Measurements from ENCODE around the gene CAB39L. TPM values are rescaled to one million over a fixed set of nuclear protein-coding genes. Genes with fewer than 3 reads are reported as not detected.
"Not testable (repeated sequence)": the region's sequence is repeated elsewhere in the genome, so short reads cannot be mapped to it uniquely, and the experiment has no call there.

The CAB39L gene
- total RNA-seq, 1 donor from 2014 or later, result 7.7 TPM

DNA sequence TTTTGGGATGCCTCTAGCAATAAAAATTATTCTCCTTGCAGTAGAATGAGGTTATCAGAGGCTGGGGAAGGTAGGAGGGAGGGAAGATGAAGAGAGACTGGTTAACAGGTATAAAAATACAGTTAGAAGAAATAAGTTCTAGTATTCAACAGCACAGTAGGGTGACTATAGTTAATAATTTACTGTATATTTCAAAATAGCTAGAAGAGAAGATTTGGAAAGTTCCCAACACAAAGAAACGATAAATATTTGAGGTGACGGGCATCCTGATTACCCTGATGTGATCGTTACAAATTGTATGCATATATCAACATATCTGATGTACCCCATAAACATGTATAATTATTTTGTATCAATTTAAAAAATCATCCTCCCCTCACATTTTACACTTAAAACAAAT is 102.3 kb downstream of the CAB39L start:
- Mint-ChIP-seq H3K27me3 (ENCODE audit: unreplicated experiment) (peaks cover 7% of the 10 kb centered on the region), H3K27ac (ENCODE audit: unreplicated experiment) (no peak overlapping the region), H3K4me1 (ENCODE audit: low read depth, unreplicated experiment) (peaks cover under 1% of the 10 kb centered on the region), H3K9me3 (ENCODE audit: unreplicated experiment) (no peaks in the 10 kb centered on the region), H3K4me3 (ENCODE audit: unreplicated experiment) (no peak overlapping the region), H3K36me3 (ENCODE audit: unreplicated experiment) (no peaks in the 10 kb centered on the region)
- TF ChIP-seq, protein P1, sequence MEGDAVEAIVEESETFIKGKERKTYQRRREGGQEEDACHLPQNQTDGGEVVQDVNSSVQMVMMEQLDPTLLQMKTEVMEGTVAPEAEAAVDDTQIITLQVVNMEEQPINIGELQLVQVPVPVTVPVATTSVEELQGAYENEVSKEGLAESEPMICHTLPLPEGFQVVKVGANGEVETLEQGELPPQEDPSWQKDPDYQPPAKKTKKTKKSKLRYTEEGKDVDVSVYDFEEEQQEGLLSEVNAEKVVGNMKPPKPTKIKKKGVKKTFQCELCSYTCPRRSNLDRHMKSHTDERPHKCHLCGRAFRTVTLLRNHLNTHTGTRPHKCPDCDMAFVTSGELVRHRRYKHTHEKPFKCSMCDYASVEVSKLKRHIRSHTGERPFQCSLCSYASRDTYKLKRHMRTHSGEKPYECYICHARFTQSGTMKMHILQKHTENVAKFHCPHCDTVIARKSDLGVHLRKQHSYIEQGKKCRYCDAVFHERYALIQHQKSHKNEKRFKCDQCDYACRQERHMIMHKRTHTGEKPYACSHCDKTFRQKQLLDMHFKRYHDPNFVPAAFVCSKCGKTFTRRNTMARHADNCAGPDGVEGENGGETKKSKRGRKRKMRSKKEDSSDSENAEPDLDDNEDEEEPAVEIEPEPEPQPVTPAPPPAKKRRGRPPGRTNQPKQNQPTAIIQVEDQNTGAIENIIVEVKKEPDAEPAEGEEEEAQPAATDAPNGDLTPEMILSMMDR (IDR thresholded peaks at IDR 0.05; ENCODE audit: partially characterized antibody, unreplicated experiment), result no peak
- no peak for DNase-seq

DNA sequence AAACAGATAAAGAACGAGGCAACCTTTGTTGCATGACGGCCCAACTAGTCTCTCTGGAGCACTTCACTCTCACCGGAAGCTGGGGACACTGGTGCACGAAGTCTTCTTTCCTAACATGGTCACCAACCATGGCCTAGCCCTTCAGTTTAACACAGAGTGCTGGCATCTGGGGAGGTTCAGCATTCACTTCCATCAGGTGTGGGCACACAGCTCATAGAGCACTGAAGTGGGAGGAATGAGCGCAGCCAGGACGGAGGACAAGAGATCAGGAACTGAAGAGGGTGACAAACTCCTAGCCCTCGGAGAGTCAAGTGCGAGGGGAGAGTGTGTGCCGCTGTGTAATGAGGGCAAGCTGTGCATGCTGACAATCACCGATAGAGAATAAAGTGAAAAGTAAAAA is 103.7 kb downstream of the CAB39L start:
- H3K4me3 Mint-ChIP-seq (ENCODE audit: unreplicated experiment), result no peak overlapping the region
- peaks cover 7% of the 10 kb centered on the region for H3K27me3 Mint-ChIP-seq (ENCODE audit: unreplicated experiment)
- no peak for DNase-seq
- no peaks in the 10 kb centered on the region for H3K9me3 Mint-ChIP-seq (ENCODE audit: unreplicated experiment)
- no peaks in the 10 kb centered on the region for H3K4me1 Mint-ChIP-seq (ENCODE audit: low read depth, unreplicated experiment)
- no peak overlapping the region for H3K27ac Mint-ChIP-seq (ENCODE audit: unreplicated experiment)
- TF ChIP-seq, protein P1 (IDR thresholded peaks at IDR 0.05; ENCODE audit: partially characterized antibody, unreplicated experiment), result no peak
- no peaks in the 10 kb centered on the region for H3K36me3 Mint-ChIP-seq (ENCODE audit: unreplicated experiment)

DNA sequence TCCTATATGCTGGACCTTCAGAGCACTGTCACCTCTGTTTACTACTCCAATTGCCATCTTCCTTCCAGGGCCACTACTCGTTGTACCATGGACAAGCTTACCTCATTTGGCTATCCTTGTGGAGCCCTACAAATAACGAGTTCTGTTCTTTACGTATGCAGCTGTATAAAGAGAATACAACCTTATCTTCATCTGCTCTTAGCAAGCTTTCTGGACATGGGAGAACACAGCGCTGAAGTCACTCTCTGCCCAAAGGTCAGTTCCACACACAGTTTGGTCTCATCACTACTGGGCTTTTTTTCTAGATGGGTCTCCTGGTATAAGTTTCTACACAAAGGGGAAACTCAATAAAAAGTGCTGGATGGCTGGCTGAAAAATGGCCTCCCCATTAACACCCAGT is 107.2 kb downstream of the CAB39L start:
- no peak for DNase-seq
- H3K4me1 Mint-ChIP-seq (ENCODE audit: low read depth, unreplicated experiment), result no peaks in the 10 kb centered on the region
- peaks cover 7% of the 10 kb centered on the region for H3K36me3 Mint-ChIP-seq (ENCODE audit: unreplicated experiment)
- no peaks in the 10 kb centered on the region for H3K9me3 Mint-ChIP-seq (ENCODE audit: unreplicated experiment)
- H3K27ac Mint-ChIP-seq (ENCODE audit: unreplicated experiment), result no peak overlapping the region
- H3K27me3 Mint-ChIP-seq (ENCODE audit: unreplicated experiment), result peaks cover 6% of the 10 kb centered on the region
- TF ChIP-seq, protein P1 (IDR thresholded peaks at IDR 0.05; ENCODE audit: partially characterized antibody, unreplicated experiment), result no peak
- H3K4me3 Mint-ChIP-seq (ENCODE audit: unreplicated experiment), result no peak overlapping the region

DNA sequence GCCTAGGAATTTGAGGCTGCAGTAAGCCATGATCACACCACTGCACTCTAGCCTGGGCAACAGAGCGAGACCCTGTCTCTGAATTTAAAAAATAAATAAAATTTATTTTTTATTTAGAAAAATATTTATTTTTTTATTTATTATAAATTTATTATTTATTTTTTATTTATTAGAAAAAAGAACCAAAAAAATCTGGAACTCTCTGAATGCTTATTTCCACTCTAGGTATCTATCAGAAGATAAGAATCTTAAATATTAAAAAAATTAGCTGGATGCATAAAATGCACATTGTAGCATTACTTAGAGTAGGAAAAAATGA is 113.4 kb downstream of the CAB39L start:
- H3K4me1 Mint-ChIP-seq (ENCODE audit: low read depth, unreplicated experiment), result no peaks in the 10 kb centered on the region
- DNase-seq, result no peak
- no peaks in the 10 kb centered on the region for H3K9me3 Mint-ChIP-seq (ENCODE audit: unreplicated experiment)
- no peak overlapping the region for H3K27ac Mint-ChIP-seq (ENCODE audit: unreplicated experiment)
- peaks cover 7% of the 10 kb centered on the region for H3K36me3 Mint-ChIP-seq (ENCODE audit: unreplicated experiment)
- H3K4me3 Mint-ChIP-seq (ENCODE audit: unreplicated experiment), result no peak overlapping the region
- TF ChIP-seq, protein P1 (IDR thresholded peaks at IDR 0.05; ENCODE audit: partially characterized antibody, unreplicated experiment), result no peak
- peaks cover 2% of the 10 kb centered on the region for H3K27me3 Mint-ChIP-seq (ENCODE audit: unreplicated experiment)

DNA sequence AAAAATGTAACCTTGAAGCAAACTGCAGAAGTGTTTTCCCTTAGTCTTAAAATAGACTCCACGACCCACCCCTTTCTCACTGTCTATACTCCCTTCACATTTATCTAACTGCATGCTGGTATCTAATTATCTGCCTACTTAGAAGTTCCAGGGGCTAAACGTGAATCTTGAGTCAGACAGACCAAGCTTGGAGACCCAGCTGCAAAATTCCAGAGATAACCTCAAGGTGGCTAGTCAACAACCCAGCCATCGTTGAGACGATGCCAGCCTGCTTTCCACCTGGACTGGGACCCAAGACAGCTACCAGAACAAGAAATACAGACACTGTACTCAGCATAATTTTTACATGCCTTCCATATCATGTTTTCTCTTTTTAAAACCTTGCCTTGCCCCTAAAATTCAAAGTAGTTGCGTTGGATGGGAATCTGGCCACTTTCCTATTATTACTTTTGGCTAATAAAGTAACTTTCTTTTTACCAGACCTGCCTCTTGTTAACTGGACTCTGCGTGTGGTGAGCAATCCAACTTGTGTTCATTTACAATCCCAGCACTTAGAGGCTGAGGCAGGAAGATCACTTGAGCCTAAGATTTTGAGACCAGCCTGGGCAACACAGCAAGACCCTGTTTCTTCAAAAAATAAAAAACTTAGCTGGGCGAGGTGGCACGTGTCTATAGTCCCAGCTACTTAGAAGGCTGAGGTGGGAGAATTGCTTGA is 113.9 kb downstream of the CAB39L start:
- peaks cover 2% of the 10 kb centered on the region for H3K27me3 Mint-ChIP-seq (ENCODE audit: unreplicated experiment)
- H3K27ac Mint-ChIP-seq (ENCODE audit: unreplicated experiment), result no peak overlapping the region
- no peaks in the 10 kb centered on the region for H3K4me1 Mint-ChIP-seq (ENCODE audit: low read depth, unreplicated experiment)
- TF ChIP-seq, protein P1 (IDR thresholded peaks at IDR 0.05; ENCODE audit: partially characterized antibody, unreplicated experiment), result no peak
- no peaks in the 10 kb centered on the region for H3K9me3 Mint-ChIP-seq (ENCODE audit: unreplicated experiment)
- H3K4me3 Mint-ChIP-seq (ENCODE audit: unreplicated experiment), result no peak overlapping the region
- peaks cover 7% of the 10 kb centered on the region for H3K36me3 Mint-ChIP-seq (ENCODE audit: unreplicated experiment)
- no peak for DNase-seq

DNA sequence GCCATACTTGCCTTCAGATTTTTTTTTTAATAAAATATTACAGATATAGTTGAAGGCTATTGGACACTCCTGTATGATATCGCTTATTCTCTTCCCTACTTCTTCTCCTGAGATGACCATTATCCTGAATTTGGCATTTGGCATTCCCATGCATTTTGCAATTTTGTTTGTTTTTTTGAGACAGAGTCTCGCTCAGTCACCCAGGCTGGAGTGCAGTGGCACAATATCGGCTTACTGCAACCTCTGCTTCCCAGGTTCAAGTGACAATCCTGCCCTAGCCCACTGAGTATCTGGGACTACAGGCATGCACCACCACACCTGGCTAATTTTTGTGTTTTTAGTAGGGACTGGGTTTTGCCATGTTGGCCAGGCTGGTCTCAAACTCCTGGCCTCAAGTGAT is 116.7 kb downstream of the CAB39L start:
- not testable (repeated sequence) for H3K27ac Mint-ChIP-seq (ENCODE audit: unreplicated experiment); H3K9me3 Mint-ChIP-seq (ENCODE audit: unreplicated experiment); H3K4me1 Mint-ChIP-seq (ENCODE audit: low read depth, unreplicated experiment); H3K27me3 Mint-ChIP-seq (ENCODE audit: unreplicated experiment); H3K36me3 Mint-ChIP-seq (ENCODE audit: unreplicated experiment); DNase-seq; H3K4me3 Mint-ChIP-seq (ENCODE audit: unreplicated experiment)

Data from glutamatergic neuron (in vitro differentiated cells).